Activated CD4-positive, alpha-beta T cell treated with anti-CD3 and anti-CD28 coated beads for 4 hours (primary cell): Measurements from ENCODE around the gene DAB2IP.
"Not testable (repeated sequence)": the region's sequence is repeated elsewhere in the genome, so short reads cannot be mapped to it uniquely, and the experiment has no call there.

ENCODE experiments used
- DNase-seq, 2 donors: peaks; one replicate each; pipeline ENCODE4 v3.0.0-alpha.2; 2020

The DAB2IP gene

GRCh38 chr9:121627427-121627826 lies 24.0 kb upstream of the DAB2IP start:
- no peak for DNase-seq

- DNase-seq: no peak
These were observed 23.0 kb upstream of the DAB2IP start for GRCh38 chr9:121628401-121628800.

DNA sequence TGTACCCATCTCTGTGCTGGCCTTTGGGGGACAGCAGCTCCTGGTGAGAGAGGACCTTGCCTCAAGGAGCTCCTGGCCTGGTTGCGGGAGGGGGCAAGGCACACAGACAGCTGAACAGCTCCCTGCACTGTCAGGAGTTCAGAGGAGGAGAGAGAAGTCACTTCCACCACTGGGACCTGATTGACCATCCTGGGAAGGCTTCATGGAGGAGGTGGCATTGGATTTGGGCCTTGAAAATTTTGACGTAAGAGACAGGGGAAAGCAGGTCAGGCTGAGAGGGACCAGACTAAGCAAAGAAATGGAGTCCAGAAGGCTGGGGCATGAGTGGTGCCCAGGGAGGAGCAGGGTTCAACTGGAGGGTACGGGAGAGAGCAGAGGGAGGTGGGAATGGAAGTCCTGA lies 20.3 kb upstream of the DAB2IP start:
- DNase-seq: no peak

- no peak for DNase-seq
These were observed 19.4 kb upstream of the DAB2IP start for GRCh38 chr9:121631978-121632418.

DNA sequence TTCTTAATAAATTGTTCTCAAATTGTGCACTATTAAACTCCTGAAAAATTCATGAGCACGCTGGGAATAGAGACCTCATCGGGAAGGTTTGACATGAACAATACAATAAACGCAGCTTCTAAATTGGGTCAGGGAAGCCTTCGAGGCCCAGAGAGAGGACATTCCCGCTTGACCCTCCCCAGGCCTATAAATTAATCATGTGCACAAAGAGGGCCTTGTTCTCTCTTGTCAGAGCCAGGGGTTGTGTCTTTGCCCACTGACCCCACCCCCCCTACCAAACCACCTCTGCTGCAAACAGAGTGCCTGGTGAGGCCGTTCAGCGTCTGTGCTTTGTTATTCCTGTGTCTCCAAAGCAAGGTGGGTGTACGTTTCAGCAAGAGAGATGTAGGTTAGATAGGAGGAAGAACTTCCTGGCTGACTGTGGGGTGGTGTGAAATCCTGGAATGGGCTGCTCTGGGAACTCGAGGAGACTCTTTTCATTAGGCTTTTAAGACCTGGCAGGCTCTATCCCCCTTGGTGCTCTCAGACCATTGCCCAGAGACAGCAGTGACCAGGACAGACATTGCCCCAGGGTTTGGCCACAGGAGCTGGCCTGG lies 18.2 kb upstream of the DAB2IP start:
- DNase-seq: no peak

GRCh38 chr9:121633736-121634135 lies 17.7 kb upstream of the DAB2IP start:
- DNase-seq: no peak

DNA sequence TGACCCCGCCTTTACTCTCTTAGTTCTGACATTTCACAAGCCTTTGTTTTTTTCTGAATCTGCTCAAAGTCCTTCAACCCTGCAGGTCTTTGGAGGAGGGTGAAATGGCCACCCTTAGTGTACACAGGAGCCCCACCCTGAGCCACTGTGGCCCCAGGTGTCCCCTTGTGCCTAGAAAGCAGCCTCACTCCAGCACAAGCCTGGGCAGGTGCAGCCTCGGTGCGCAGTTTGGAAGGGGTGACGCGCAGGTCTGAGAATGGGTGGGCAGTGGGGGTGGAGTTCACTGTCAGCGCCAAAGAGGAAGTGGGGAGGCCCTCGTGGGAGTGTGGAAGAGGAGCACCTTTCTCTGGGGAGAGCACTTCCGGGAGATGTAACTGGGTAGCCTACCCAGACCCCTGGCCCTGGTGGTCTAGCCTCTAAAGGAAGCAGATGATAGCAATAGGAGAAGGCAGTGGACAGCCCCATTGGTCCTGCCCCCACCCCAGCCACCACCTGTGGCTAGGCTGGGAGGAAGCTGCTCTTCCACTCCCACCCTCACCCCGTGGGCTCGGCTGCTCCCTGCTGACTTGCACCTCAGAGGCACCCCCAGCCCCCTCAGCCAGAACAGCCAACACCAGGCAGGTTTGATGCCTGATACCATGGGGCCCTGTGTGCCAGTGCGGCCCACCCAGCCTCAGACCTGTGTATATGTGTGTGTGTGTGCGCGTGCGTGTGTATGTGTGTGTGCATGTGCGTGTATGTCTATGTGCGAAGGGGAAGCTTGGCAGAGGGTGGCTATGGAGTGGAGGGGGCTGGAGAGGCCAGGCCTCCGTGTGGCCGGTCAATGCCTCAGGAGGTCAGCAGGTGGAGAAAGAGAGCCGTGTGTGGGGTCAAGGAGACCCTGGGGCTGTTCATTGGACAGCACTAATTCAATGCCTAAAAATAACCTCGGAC lies 16.8 kb upstream of the DAB2IP start:
- DNase-seq: no peak

- no peak for DNase-seq
These were observed 16.0 kb upstream of the DAB2IP start for GRCh38 chr9:121635300-121635876.

GRCh38 chr9:121636341-121636865 lies 15.0 kb upstream of the DAB2IP start:
- DNase-seq: no peak

DNA sequence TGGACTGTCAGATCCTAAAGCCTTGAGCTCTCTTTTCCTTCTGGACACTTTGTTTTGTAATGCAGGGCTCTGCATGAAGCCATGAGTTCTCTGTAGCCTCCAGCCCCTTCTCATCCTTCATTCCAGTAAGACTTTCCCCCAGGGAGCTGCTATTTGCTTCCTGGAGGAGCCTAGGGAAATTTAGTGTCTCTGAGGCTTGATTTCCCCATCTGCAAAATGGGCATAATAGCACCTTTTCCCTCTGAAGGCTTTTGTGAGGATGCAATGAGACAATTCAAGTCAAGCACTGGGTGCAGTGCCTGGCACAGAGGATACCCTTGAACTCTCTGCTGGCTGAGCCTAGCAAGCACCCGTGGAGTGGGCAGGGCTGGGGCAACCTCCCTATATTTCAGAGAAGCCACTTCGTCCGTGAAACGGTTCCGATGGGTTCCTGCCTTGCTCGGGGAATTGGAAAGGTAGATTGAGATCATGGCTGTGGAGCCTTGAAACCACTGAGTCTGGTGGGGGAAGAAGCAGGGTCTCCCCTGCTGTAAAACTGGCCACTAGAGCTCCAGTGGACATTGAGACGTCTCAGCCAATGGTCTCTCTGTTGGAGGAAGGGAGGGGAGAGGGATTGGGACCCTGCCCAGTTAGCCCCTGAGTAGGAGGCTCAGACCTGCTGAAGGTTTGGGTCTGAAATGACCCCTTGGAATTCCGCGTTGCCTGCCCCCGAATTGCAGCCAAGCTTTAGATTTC lies 14.3 kb upstream of the DAB2IP start:
- DNase-seq: no peak

- no peak for DNase-seq
These were observed 13.7 kb upstream of the DAB2IP start for GRCh38 chr9:121637713-121638220.

GRCh38 chr9:121638399-121638798 lies 13.0 kb upstream of the DAB2IP start:
- no peak for DNase-seq

DNA sequence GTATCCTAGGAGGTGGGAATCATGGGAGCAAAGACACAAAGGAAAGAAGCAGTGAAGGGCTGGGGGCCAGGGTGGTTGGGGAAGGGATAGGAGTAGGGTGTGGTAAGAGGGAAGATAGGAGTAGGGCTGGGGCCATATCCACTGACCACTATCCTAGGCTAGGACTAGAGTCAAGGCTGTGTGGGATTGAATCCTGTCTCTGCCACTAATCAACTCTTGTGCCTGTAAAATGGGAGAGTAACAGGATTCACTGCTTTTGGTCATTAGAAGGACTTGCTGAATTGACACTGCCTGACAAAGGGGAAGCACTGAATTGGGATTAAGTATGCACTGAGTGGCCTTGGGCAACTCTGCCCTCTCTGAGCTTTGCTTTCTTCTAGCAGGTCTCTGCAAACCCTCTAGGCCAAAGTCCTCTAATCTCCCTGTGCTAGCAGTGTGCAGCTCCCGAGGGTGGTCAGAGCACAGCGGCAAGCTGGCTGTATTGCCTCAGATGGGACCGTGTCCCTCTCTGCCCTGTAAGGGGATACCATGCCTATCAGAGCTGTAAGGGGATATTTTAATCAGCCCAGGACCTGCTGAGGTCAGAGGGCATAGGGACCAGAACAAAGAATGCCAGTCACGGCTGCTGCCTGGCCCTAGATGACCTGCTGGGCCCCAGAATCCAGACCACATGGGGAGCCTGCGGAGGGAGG lies 12.4 kb upstream of the DAB2IP start:
- no peak for DNase-seq

- DNase-seq: no peak
These were observed 11.8 kb upstream of the DAB2IP start for GRCh38 chr9:121639619-121640018.

DNA sequence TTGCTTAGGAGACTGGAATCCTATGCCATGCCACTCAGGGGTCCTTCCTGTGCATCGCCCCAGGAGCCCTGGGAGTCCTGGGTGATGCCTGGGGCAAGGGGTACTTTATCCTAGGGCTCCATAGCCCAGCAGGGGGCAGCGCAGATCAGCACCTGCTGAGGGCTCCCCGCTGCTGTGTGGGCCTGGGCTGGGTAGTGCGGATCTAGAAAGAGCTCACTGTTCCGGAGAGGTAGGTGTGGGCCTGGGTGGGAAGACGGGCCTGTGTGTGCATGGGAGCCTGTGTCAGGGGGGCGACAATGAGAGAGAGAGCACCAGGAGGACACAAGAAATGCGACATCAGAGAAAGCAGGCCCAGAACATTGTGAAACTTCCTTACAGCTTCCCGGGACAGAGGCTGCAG lies 11.4 kb upstream of the DAB2IP start:
- no peak for DNase-seq

DNA sequence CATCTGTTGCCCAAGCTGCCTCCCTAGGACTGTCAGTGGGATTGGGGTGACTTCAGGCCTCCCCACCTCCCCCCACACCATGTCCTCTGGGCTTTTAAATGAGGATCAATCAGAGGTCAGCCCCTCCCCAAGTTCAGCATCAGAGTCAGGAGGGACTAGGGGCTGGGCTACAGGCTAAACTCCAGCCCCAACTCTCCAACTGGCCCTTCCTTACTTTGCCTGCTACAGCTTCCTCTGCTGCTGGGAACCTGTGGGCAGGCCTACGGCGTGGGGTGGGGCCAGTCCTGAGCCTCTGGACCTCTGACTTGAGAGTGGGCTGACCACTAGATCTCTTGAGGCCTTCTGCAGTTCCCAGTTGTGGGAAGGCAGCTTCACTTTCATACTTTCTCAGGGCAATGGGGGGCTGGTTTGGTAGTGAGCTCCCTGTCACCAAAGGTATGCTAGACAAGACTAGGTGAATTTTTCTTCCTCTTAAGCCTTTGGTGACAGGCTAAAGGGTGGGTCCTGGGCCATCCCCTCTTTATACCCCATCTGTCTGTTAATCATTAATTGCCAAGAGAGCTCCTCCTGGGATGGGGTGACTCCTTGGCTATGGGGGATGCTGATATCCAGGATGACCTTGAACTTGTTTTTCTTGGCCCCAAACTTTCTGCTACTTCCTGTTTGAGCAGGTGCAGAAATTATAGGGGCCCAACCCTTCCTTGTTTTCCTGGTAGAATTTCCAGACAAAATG lies 10.8 kb upstream of the DAB2IP start:
- DNase-seq: no peak

GRCh38 chr9:121641224-121641611 lies 10.2 kb upstream of the DAB2IP start:
- no peak for DNase-seq

DNA sequence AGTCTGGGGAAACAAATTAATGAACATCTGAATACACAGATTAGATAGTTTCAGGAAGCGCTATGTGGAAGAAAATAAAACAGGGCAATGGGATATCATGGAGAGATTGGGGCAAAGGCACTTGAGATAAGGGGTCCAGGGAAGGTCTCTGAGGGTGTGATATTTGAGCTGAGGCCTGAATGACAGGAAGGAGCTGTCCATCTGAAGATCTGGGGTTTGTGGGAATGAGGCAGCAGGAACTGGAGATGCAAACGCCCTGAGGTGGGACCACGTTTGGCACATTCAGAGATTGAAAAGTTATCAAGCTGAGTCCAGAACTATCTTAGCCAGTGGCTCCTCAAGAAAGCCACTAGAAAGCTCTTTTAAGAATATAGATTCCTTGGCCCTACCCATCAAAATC lies 8.7 kb upstream of the DAB2IP start:
- no peak for DNase-seq

GRCh38 chr9:121643473-121643872 lies 8.0 kb upstream of the DAB2IP start:
- no peak for DNase-seq

GRCh38 chr9:121644040-121644439 lies 7.4 kb upstream of the DAB2IP start:
- not testable (repeated sequence) for DNase-seq

DNA sequence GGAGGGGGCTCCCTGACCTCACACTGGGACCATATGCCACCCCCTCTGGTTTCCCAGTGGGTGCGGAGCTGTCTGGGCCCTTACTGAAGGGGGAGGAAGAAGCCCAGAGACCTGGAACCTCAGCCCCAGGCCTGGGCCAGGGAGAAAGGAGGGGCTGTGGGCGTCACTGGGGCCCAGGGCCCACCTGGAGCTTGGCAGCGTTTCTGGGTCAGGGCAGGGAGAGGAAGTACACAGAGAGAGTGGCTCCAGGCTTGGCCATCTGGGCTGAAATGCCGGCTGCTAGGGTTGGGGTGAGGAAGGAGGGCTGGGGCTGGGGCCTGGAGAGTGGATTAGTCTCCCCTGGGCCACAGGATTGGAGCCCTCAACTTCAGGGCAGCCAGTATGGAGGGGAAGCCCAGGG lies 6.4 kb upstream of the DAB2IP start:
- no peak for DNase-seq
